Measurements from ENCODE around the gene KRT222.

DNA sequence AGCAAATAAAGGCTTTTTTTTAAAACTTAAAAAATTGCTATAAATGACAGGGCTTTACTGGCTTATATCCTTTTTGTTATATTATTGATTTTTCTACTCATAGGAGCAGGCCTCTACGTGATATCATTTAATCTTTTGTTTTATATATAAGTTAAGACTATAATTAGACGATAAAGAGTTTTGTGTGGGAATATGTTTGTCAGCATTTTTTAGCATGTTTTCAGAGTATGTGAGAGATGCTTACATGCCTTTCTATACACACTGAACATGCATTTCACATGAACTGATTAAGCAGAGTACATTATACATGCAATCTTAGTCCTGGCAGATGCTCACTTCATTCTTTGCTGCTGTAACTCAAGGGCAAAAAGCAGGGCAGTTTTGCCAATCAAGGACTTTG is 7.7 kb upstream of the KRT222 start:
- no peak for TF ChIP-seq POLR2A (IDR thresholded peaks at IDR 0.05; ENCODE audit: low read length)
- no peak for TF ChIP-seq GATA1 (IDR thresholded peaks at IDR 0.05; ENCODE audit: low read depth, low read length)

All from erythroblast (primary cell).